Astrocyte (in vitro differentiated cells and primary cell): ENCODE results near the gene CD300LF. TPM values are rescaled to one million over a fixed set of nuclear protein-coding genes. Genes with fewer than 3 reads are reported as not detected.

Source experiments
- DNase-seq: peaks from one replicate; pipeline ENCODE4 v3.0.0-alpha.2; 2010; ENCODE audit warnings: low read depth
- FAIRE-seq: peaks from 2 replicates; lab custom pipeline; 2011; peaks lifted over from hg19 to GRCh38; lab: Jason Lieb, UNC
- H2AFZ ChIP-seq: 2 replicates; pipeline ENCODE4 v1.6.0; 2012; ENCODE audit warnings: low read depth, low read length, inconsistent platforms
- H3K27ac ChIP-seq: 2 replicates; pipeline ENCODE4 v1.5.1; 2011; ENCODE audit warnings: low read depth, low read length, inconsistent platforms
- H3K27me3 ChIP-seq: 2 replicates; pipeline ENCODE4 v1.6.0; 2011; ENCODE audit warnings: low read length, inconsistent platforms; ENCODE audit not compliant: insufficient read depth
- H3K36me3 ChIP-seq: 2 replicates; pipeline ENCODE4 v1.5.1; 2011; ENCODE audit warnings: low read length, inconsistent platforms; ENCODE audit not compliant: insufficient read depth
- H3K4me1 ChIP-seq: 2 replicates; pipeline ENCODE4 v1.5.1; 2011; ENCODE audit warnings: low read length, inconsistent platforms; ENCODE audit not compliant: insufficient read depth
- H3K4me2 ChIP-seq: 2 replicates; pipeline ENCODE4 v1.6.0; 2012; ENCODE audit warnings: low read length, inconsistent platforms
- H3K4me3 ChIP-seq: 2 replicates; pipeline ENCODE4 v1.5.1; 2011; ENCODE audit warnings: low read depth, mild to moderate bottlenecking, low read length, inconsistent platforms; ENCODE audit not compliant: insufficient read depth
- H3K79me2 ChIP-seq: 2 replicates; pipeline ENCODE4 v1.6.0; 2012; ENCODE audit warnings: mild to moderate bottlenecking, low read length, inconsistent platforms; ENCODE audit not compliant: insufficient read depth
- H3K9ac ChIP-seq: 2 replicates; pipeline ENCODE4 v1.6.0; 2012; ENCODE audit warnings: mild to moderate bottlenecking, low read length, inconsistent platforms
- H3K9me3 ChIP-seq: 2 replicates; pipeline ENCODE4 v1.5.1; 2012; ENCODE audit warnings: low read depth, mild to moderate bottlenecking, low read length, inconsistent platforms; ENCODE audit not compliant: insufficient read depth
- H4K20me1 ChIP-seq: 2 replicates; pipeline ENCODE4 v1.6.0; 2012; ENCODE audit warnings: low read length, inconsistent platforms; ENCODE audit not compliant: insufficient read depth
- H3K27ac Mint-ChIP-seq: one replicate; pipeline ENCODE4 v1.8.0; 2021; ENCODE audit warnings: mild to moderate bottlenecking, mixed read lengths; ENCODE audit not compliant: unreplicated experiment
- H3K27me3 Mint-ChIP-seq: one replicate; pipeline ENCODE4 v1.8.0; 2021; ENCODE audit warnings: low read depth, mixed read lengths; ENCODE audit not compliant: unreplicated experiment
- H3K36me3 Mint-ChIP-seq: one replicate; pipeline ENCODE4 v1.8.0; 2021; ENCODE audit warnings: low read depth, mixed read lengths; ENCODE audit not compliant: unreplicated experiment
- H3K4me1 Mint-ChIP-seq: one replicate; pipeline ENCODE4 v1.8.0; 2021; ENCODE audit warnings: low read depth, mixed read lengths; ENCODE audit not compliant: unreplicated experiment
- H3K4me3 Mint-ChIP-seq: one replicate; pipeline ENCODE4 v1.8.0; 2021; ENCODE audit warnings: mild to moderate bottlenecking, moderate library complexity, mixed read lengths; ENCODE audit not compliant: unreplicated experiment
- H3K9me3 Mint-ChIP-seq: one replicate; pipeline ENCODE4 v1.8.0; 2021; ENCODE audit warnings: mild to moderate bottlenecking, mixed read lengths; ENCODE audit not compliant: unreplicated experiment
- CTCF ChIP-seq: IDR thresholded peaks from 2 replicates; pipeline ENCODE4 v1.5.1; 2011; ENCODE audit warnings: low read depth, mild to moderate bottlenecking, inconsistent platforms, low read length, moderate library complexity; ENCODE audit not compliant: insufficient read depth
- EZH2 ChIP-seq: IDR thresholded peaks from 2 replicates; pipeline ENCODE4 v1.6.1; 2012; ENCODE audit warnings: mild to moderate bottlenecking, low read length, inconsistent platforms; ENCODE audit not compliant: insufficient read depth
- total RNA-seq: library from RNA; stranded (reverse); gene quantifications from 2 replicates; pipeline ENCODE4 v1.2.1, GENCODE V29; 2021

The CD300LF gene
- total RNA-seq, 1 donor from 2014 or later, result not detected

GRCh38 chr17:74677558-74678466 is 34.9 kb downstream of the CD300LF start:
- Mint-ChIP-seq H3K27me3 (peaks cover 36% of the 10 kb centered on the region), H3K4me3 (no peak overlapping the region), H3K36me3 (no peaks in the 10 kb centered on the region), H3K4me1 (peaks cover 2% of the 10 kb centered on the region), H3K27ac (peak overlapping the region; percentile 44), H3K9me3 (peaks cover 1% of the 10 kb centered on the region)
- DNase-seq, result no peak
- H3K9me3 ChIP-seq, result no peaks in the 10 kb centered on the region
- no peak overlapping the region for H3K4me3 ChIP-seq
- no peak overlapping the region for H3K4me2 ChIP-seq
- H3K9ac ChIP-seq, result no peak overlapping the region
- no peak overlapping the region for H2AFZ ChIP-seq
- peaks cover 8% of the 10 kb centered on the region for H3K27me3 ChIP-seq
- H4K20me1 ChIP-seq, result no peaks in the 10 kb centered on the region
- TF ChIP-seq EZH2, result no peak
- no peak for FAIRE-seq
- H3K79me2 ChIP-seq, result no peaks in the 10 kb centered on the region
- no peaks in the 10 kb centered on the region for H3K4me1 ChIP-seq
- no peak overlapping the region for H3K27ac ChIP-seq
- H3K36me3 ChIP-seq, result no peaks in the 10 kb centered on the region

- Histone ChIP-seq H3K27me3 (peaks cover 5% of the 10 kb centered on the region), H3K4me2 (peak overlapping the region; percentile 42), H4K20me1 (no peaks in the 10 kb centered on the region), H3K27ac (no peak overlapping the region), H3K4me1 (no peaks in the 10 kb centered on the region), H3K9ac (no peak overlapping the region), H3K36me3 (no peaks in the 10 kb centered on the region), H2AFZ (peak overlapping the region; percentile 39), H3K4me3 (no peak overlapping the region), H3K79me2 (no peaks in the 10 kb centered on the region), H3K9me3 (no peaks in the 10 kb centered on the region)
- H3K27me3 Mint-ChIP-seq, result peaks cover 71% of the 10 kb centered on the region
- no peak overlapping the region for H3K4me3 Mint-ChIP-seq
- H3K9me3 Mint-ChIP-seq, result peaks cover 1% of the 10 kb centered on the region
- TF ChIP-seq EZH2 (no peak), CTCF (no peak)
- peak; percentile 66 for DNase-seq
- H3K4me1 Mint-ChIP-seq, result no peaks in the 10 kb centered on the region
- no peak overlapping the region for H3K27ac Mint-ChIP-seq
- FAIRE-seq, result no peak
- no peaks in the 10 kb centered on the region for H3K36me3 Mint-ChIP-seq
These were observed 41.5 kb downstream of the CD300LF start for GRCh38 chr17:74671031-74671771.

GRCh38 chr17:74670329-74670728 is 42.4 kb downstream of the CD300LF start:
- H3K9me3 Mint-ChIP-seq, result peaks cover 1% of the 10 kb centered on the region
- H3K4me1 Mint-ChIP-seq, result no peaks in the 10 kb centered on the region
- FAIRE-seq (no peak), DNase-seq (no peak)
- Histone ChIP-seq H3K4me3 (no peak overlapping the region), H3K36me3 (no peaks in the 10 kb centered on the region), H3K27ac (no peak overlapping the region), H2AFZ (no peak overlapping the region), H3K9ac (no peak overlapping the region), H3K4me1 (no peaks in the 10 kb centered on the region), H3K79me2 (no peaks in the 10 kb centered on the region), H3K4me2 (no peak overlapping the region), H3K27me3 (peaks cover 2% of the 10 kb centered on the region), H3K9me3 (no peaks in the 10 kb centered on the region), H4K20me1 (no peaks in the 10 kb centered on the region)
- H3K27me3 Mint-ChIP-seq, result peaks cover 70% of the 10 kb centered on the region
- no peaks in the 10 kb centered on the region for H3K36me3 Mint-ChIP-seq
- H3K4me3 Mint-ChIP-seq, result no peak overlapping the region
- H3K27ac Mint-ChIP-seq, result no peak overlapping the region
- TF ChIP-seq CTCF (no peak), EZH2 (no peak)
